GM18498 (cell line): Measurements from ENCODE around the gene CCDC61.

Source experiments
- ATAC-seq: cut with Tn5 transposase; IDR thresholded peaks from one replicate; pipeline ENCODE4 v1.9.1; 2021; ENCODE audit warnings: mild to moderate bottlenecking, moderate library complexity; ENCODE audit not compliant: unreplicated experiment

Gene CCDC61

DNA sequence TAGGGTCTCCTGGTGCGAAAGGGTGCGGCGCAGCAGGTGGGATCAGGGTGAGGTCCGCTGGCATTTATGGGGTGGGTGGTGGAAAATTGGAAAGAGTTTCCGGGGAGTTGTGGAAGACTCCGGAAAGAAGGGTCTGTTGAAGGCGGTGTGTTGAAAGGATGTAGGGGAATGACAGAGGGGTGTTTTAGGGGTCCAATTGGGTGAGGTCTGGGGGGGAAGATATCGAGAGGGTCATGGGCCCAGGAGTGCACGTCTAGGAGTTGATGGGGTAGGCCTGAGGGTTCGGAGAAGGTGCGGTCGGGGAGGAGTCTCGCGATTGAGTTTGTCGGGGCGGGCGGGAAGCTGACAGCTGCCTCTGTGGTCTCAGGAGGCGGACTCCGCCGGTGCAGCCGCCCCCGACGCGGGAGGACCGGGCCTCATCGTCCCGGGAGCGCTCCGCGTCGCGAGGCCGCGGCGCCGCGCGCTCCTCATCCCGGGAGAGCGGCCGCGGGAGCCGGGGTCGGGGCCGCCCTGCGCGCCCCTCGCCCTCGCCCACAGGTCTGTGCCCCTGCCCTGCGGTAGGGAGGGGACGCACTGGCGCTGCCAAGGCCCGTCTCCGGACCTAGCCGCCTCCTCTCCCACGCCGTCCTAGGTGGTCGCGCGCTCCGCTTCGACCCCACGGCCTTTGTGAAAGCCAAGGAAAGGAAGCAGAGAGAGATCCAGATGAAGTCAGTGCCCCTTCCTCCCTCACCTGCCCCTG lies 20.6 kb downstream of the CCDC61 start:
- peak; percentile 16 for ATAC-seq

- peak; percentile 65 for ATAC-seq
These were observed 21.3 kb downstream of the CCDC61 start for GRCh38 chr19:46016426-46017094.

DNA sequence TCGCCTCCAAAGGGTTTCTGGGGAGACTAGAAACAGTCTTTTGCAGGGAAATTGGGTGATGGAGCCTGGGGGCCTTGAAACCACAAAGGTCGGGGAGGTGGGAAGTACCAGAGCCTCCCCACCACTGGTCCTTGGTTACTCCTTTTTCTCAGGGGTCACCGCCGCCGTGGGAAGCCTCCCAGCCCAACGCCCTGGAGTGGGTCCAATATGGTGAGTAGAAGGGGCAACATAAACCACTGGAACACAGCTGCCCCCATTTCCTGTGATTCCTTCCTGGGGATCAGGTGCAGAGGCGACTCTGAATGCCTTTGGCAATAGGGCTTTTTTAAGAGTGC lies 21.8 kb downstream of the CCDC61 start:
- ATAC-seq = no peak

DNA sequence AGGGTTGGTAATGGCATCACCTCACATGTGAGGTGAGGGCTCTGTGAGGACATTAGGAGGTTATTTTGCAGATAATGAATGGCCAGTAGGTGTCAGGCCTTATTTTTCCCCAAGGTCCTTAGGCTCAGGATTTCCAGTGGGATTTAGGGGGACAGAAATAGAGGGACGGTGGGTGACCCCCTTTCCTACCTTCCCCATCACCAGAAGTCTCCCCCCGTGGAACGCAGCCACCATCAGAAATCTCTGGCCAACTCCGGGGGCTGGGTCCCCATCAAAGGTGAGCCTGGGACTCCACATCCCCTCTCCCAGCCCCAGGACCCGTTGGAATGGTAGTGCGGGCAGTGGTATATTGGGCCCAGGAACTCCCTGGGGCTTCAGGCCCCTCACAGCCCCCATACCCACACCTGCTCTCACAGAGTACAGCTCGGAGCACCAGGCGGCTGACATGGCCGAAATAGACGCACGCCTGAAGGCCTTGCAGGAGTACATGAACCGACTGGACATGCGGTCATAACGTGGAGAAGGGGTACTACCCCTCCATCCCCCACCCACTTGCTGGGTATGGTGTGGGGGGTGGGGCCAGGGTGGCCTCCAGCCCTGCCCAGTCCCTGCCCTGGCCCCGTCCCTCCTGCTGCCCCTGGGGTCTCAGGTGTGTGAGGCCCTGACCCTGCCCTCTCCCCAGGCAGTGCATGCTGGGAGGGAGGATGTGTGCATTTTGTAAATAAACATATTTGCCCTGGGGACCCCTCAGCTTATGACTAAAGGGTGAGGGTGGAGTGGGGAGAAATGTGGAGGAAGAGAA lies 22.8 kb downstream of the CCDC61 start:
- ATAC-seq = no peak

DNA sequence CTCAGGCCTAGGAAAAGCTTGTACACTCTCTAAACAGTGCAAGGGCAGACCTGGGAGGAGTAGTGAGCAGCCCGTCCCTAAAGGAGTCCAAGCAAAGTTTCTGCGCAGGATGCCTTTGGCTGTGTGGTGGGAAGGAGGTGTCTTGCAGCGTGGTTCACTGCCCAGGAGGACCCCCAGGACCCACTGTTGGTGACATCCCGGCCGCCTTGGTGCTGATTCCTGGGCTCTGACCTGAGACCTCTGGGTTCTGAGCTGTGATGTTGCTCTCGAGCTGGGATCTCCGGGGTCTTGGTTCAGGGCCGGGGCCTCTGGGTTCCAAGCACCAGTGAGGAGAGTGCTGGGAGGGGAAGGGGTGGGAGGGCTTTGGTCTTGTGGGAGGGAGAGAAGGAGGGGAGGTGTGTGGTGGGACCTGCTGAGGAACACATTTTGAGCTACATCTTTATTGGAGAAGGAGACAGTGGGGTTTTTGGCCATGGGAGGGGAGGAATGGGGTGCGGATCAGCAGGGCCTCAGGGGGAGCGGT lies 23.5 kb downstream of the CCDC61 start:
- no peak for ATAC-seq

- ATAC-seq = no peak
These were observed 24.0 kb downstream of the CCDC61 start for GRCh38 chr19:46019270-46019669.

- no peak for ATAC-seq
These were observed 25.5 kb downstream of the CCDC61 start for GRCh38 chr19:46020819-46021125.

DNA sequence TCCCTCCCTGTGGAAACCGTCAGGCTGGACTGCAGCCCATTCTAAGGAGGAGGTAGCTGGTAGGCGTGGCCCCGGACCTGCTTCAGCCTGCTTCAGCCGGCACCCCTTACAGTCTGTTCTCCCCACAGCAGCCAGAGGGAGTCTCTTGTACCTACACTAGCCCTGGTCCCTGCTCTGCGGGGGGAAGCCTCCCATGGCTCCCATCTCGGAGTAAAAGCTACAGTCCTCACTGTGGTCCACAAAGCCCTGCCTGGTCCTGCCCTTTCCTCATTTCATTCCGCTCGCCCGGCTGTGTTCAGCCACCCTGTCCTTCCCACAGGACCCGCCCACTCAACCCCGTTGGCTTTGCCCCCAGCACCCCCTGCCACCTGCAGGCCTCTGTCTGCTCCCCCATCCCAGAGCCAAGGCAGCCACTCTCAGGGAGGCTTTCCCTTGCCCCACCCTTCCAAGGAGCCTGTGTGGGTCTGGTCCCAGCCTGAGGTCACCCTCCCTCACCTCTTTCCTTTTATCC lies 26.3 kb downstream of the CCDC61 start:
- ATAC-seq = no peak

DNA sequence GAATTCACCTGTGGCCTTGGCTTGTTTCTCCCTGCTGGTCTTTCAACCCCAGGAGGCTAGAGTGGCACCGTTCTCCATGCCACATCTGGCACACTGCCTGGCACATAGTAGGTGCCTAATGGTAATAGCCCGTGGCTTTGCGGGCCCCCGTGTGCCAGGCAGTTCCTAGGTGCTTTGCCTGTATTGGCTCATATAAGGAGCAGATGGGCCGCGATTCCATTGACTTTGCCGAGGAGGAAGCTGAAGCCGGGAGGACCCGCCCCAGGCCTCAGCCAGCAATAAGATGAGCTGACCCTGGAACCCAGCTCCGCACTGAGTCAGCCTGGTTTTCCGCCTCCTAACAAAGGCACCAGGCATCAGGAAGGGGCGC lies 26.8 kb downstream of the CCDC61 start:
- ATAC-seq = no peak

- ATAC-seq = no peak
These were observed 27.4 kb downstream of the CCDC61 start, which contains the start of gene PGLYRP1 for GRCh38 chr19:46022431-46023310. Gene PGLYRP1 (minus strand): TSS chr19:46023053. CDS start chr19:46023021, 32 bp downstream.

GRCh38 chr19:46023311-46023779 lies 28.1 kb downstream of the CCDC61 start:
- no peak for ATAC-seq

DNA sequence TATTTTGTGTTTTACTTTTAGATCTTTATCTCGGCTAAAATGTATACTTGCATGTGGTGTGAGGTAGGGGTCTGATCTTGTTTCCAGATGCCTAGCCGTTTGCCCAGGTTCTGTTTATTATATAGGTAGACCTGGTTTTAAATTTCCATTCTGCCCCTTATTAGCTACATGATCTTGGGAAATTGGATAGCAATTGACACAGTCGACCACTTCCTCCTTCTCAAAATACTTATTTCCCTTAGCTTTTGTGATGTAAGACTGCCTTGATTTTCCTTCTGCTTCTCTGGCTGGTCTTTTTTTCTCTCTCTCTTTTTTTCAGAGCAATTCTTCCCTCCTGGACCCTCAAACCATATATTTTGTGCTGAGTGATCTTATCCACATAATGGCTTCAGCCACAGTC lies 30.6 kb downstream of the CCDC61 start:
- no peak for ATAC-seq

DNA sequence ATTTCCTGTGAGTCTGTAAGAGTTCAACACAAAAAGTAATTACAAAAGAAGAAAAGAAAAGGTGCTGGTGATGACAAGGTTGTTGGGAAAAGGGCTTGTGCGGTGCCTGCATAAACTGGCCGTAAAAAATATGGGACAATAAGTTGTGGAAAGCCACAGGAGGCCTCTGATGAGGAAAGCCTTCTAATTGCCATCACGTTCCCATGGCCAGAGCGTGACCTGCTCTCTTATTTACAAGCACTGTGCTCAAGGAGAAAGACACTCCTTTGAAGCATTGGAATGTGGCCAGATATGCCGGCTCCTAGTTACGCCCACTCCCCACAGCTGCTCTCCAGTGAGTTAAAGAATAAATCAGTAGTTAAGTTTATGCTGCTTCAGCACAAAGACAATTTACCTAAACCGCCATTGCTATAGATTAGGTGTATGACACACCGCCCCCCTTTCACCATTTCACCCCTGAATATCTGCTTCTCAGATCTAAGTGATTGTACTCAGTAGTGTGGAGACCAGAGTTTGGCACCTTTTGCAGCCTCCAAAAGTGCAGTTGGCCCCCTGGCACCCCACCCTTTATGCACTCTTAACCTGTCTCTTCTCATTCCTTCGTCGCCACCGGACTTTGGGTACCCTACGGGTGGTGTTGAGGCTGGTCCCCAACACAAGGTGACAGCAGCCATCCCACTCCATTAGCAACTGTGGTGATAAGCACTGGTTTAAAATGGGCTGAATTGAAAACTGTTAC lies 35.7 kb downstream of the CCDC61 start:
- no peak for ATAC-seq

DNA sequence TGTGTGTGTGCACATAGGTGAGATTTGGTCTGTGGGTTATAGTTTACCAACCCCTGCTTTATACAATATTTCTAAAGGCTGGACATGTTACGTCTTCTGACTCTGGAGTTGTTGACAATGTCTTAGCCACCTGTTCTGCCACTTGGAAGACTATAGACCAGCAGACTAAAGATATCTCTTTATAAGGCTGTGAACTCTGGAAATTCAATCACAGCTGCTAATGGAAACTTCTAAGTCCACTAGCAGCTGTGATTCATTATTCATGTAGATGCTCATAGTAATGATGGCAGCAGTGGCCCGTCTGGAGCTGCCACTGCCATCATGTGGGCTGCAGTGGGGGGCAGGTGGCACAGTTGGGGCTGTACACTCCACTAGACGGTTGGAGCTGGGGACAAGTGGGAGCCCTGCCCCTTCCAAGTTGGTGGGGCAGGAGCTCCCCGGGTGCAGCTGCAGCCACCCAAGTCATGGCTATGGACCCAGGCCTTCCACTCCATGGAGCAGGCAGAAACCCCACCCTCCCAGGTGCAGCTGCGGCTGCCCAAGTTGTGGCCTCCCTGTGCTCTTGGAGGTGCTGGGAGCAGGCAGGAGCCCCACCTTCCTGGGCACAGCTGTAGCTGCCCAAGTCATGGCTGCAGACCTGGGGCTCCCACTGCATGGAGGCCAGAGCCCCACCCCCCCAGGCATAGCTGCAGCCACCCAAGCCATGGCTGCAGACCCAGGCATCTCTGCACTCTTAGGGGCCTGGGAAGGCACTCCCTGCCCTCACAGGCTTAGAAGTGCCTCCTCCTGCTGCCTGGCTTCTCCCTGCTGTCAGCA lies 36.7 kb downstream of the CCDC61 start:
- ATAC-seq = no peak

DNA sequence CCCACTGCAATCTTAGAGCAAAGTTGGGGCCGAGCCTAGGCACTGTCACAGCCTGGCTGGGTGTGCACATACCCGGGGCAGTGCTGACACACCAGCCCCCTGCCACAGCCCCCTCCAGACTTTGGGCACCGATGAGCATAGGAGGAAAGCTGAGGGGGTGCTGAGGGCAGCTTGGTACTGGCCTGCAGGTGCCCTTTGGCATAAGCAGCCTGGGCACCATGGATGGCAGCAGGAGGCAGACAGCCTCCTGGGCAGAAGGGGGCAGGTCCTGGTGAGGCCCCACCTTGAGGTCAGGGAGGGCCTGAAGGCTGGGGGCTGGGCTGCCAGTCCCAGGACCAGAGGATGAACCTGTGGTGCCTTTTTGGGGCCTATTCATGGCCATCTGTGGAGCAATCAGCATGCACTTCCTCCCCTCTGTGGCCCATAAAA lies 37.3 kb downstream of the CCDC61 start:
- no peak for ATAC-seq

DNA sequence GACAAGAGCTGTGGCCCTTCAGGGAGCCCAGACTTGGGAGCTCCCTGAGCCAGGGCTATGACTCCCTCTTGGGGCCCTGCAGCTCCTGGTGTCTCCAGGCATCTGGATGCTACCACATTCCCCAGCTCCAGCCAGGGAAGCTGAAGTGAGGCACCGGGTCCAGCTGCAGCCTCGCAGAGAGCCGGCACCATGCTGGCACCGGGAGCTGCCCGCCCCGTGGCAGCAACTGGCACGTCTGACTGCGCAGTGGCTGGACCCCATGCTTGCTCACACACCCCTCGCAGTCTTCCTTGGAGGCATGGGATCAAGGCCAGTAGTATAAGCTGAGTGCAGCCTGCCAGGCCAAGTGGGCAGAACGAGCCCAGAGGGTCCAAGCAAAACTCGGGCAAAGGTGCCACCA lies 38.1 kb downstream of the CCDC61 start:
- ATAC-seq = no peak

GRCh38 chr19:46035546-46035945 lies 40.3 kb downstream of the CCDC61 start:
- ATAC-seq = no peak

GRCh38 chr19:46035986-46036743 lies 40.9 kb downstream of the CCDC61 start:
- ATAC-seq = no peak
